Endothelial cell of umbilical vein (primary cell): ENCODE measurements around the gene TPP1. TPM values are rescaled to one million over a fixed set of nuclear protein-coding genes. Genes with fewer than 3 reads are reported as not detected.

Source experiments
- BruUV-seq: library from RNA; stranded (reverse); fragments of 400-500 nt; replicated peaks from 2 replicates; lab custom pipeline; 2021; lab: Mats Ljungman, UMichigan
- CTCF ChIA-PET: fragments of 300-600, 350-600 bp; sonication (Branson Sonifier 250); formaldehyde crosslinking; loops from one replicate; lab custom pipeline; 2021; ENCODE audit warnings: antibody characterized with exemption, inconsistent platforms; lab: Charles Lee
- POLR2A ChIA-PET: fragments of 300-600, 350-600 bp; sonication (Branson Sonifier 250); formaldehyde crosslinking; loops from one replicate; lab custom pipeline; 2021; ENCODE audit warnings: antibody characterized with exemption, inconsistent platforms; lab: Charles Lee
- DNase-seq: peaks from one replicate; pipeline ENCODE4 v3.0.0-alpha.2; 2011; ENCODE audit warnings: low read depth, low spot score
- FAIRE-seq: peaks from 2 replicates; lab custom pipeline; 2011; peaks lifted over from hg19 to GRCh38; lab: Jason Lieb, UNC
- H2AFZ ChIP-seq: 2 replicates; pipeline ENCODE4 v1.6.0; 2012; ENCODE audit warnings: low read depth, low read length, control low read depth, inconsistent platforms
- H3K27ac ChIP-seq: 2 replicates; pipeline ENCODE4 v1.5.1; 2011; ENCODE audit warnings: low read depth, mild to moderate bottlenecking, control low read depth, low read length, moderate library complexity; ENCODE audit not compliant: insufficient read depth
- H3K27me3 ChIP-seq, 2 experiments: 2 replicates each; pipeline versions ENCODE4 v1.6.0 to v1.6.1; 2011; ENCODE audit warnings: low read length in 2 of 2, mixed read lengths in 1 of 2; ENCODE audit not compliant: control insufficient read depth in 2 of 2, insufficient read depth in 2 of 2
- H3K36me3 ChIP-seq, 2 experiments: 2 replicates in 1 of 2; 3 replicates in 1 of 2; pipeline ENCODE4 v1.5.1; 2011; ENCODE audit warnings: low read length in 2 of 2, mild to moderate bottlenecking in 1 of 2, moderate library complexity in 1 of 2; ENCODE audit not compliant: control insufficient read depth in 2 of 2, insufficient read depth in 2 of 2; ENCODE audit errors: extremely low read depth in 1 of 2
- H3K4me1 ChIP-seq: 3 replicates; pipeline ENCODE4 v1.5.1; 2011; ENCODE audit warnings: mild to moderate bottlenecking, low read length; ENCODE audit not compliant: control insufficient read depth, insufficient read depth; ENCODE audit errors: extremely low read depth
- H3K4me2 ChIP-seq: 2 replicates; pipeline ENCODE4 v1.6.1; 2011; ENCODE audit warnings: low read length, control low read depth, mixed read lengths; ENCODE audit not compliant: insufficient read depth
- H3K4me3 ChIP-seq, 3 experiments: fragments of 200-600 bp in 1 of 3; sonication (generic), shearing (Covaris generic) in 1 of 3; replicated peaks in 1 of 3; 2 replicates each; pipeline ENCODE4 v1.5.1; 2011 to 2016; ENCODE audit warnings: control low read depth in 3 of 3, low read length in 3 of 3, mild to moderate bottlenecking in 2 of 3, inconsistent platforms in 1 of 3, low read depth in 1 of 3, moderate library complexity in 1 of 3; ENCODE audit not compliant: insufficient read depth in 1 of 3
- H3K79me2 ChIP-seq: 2 replicates; pipeline ENCODE4 v1.6.0; 2012; ENCODE audit warnings: low read length, inconsistent platforms; ENCODE audit not compliant: control insufficient read depth, insufficient read depth
- H3K9ac ChIP-seq: replicated peaks from 2 replicates; pipeline ENCODE3; 2011; ENCODE audit warnings: low read length, control low read depth; ENCODE audit not compliant: insufficient read depth; ENCODE audit errors: extremely low read depth
- H3K9me1 ChIP-seq: replicated peaks from 3 replicates; pipeline ENCODE4 v1.6.0; 2011; ENCODE audit warnings: mild to moderate bottlenecking, low read length; ENCODE audit not compliant: control insufficient read depth, insufficient read depth; ENCODE audit errors: extremely low read depth
- H3K9me3 ChIP-seq: replicated peaks from 2 replicates; pipeline ENCODE4 v1.5.1; 2012; ENCODE audit warnings: low read length, inconsistent platforms; ENCODE audit not compliant: control insufficient read depth, insufficient read depth
- H4K20me1 ChIP-seq: replicated peaks from 2 replicates; pipeline ENCODE3; 2011; ENCODE audit warnings: mild to moderate bottlenecking, low read length; ENCODE audit not compliant: control insufficient read depth, insufficient read depth; ENCODE audit errors: extremely low read depth
- EZH2 ChIP-seq: IDR thresholded peaks from 2 replicates; pipeline ENCODE4 v1.6.1; 2012; ENCODE audit warnings: borderline replicate concordance, low read depth, mild to moderate bottlenecking, moderate library complexity, low read length, inconsistent platforms; ENCODE audit not compliant: severe bottlenecking
- FOS ChIP-seq: IDR thresholded peaks from 2 replicates; pipeline ENCODE4 v1.6.1; 2011; ENCODE audit warnings: mild to moderate bottlenecking, low read length, moderate library complexity, borderline replicate concordance; ENCODE audit not compliant: insufficient read depth
- GATA2 ChIP-seq: IDR thresholded peaks from 2 replicates; pipeline ENCODE4 v1.7.0; 2011; ENCODE audit warnings: low read depth, mild to moderate bottlenecking, moderate library complexity, mixed read lengths, low read length; ENCODE audit not compliant: insufficient read length, insufficient read depth
- JUN ChIP-seq: IDR thresholded peaks from 2 replicates; pipeline ENCODE4 v1.6.1; 2011; ENCODE audit warnings: borderline replicate concordance, low read depth; ENCODE audit not compliant: insufficient read length, insufficient read depth
- MYC ChIP-seq: IDR thresholded peaks from one replicate; pipeline ENCODE4 v1.6.1; 2011; ENCODE audit warnings: mild to moderate bottlenecking, low read depth, low read length
- POLR2A ChIP-seq: IDR thresholded peaks from 2 replicates; pipeline ENCODE4 v1.6.1; 2012; ENCODE audit warnings: low read depth, mild to moderate bottlenecking, control low read depth, low read length
- POLR2AphosphoS5 ChIP-seq: IDR thresholded peaks from 2 replicates; pipeline ENCODE4 v1.6.1; 2012; ENCODE audit warnings: low read depth, mild to moderate bottlenecking, control low read depth, low read length, moderate library complexity; ENCODE audit not compliant: insufficient read depth
- dilution Hi-C: fragments of 300-500 bp; cut with MboI; formaldehyde crosslinking; loops from one replicate; pipeline ENCODE4 v1.15.0; 2019; ENCODE audit warnings: low sequenced_read_pairs; ENCODE audit not compliant: extremely low pct_ligation_motif_present
- intact Hi-C: fragments of 100-400 bp; cut with micrococcal nuclease; formaldehyde crosslinking; loops from one replicate; pipeline ENCODE4 v1.10.0; 2022
- polyA plus RNA-seq, 4 experiments: library from polyadenylated mRNA; depleted of rRNA in 3 of 4; stranded (reverse) in 3 of 4; unstranded in 1 of 4; fragments of >200 nt; gene quantifications; 2 replicates each; pipeline versions ENCODE4 v1.2.1 to v1.2.3, GENCODE V29; 2011 to 2012; ENCODE audit warnings: missing spikeins in 1 of 4
- total RNA-seq: library from RNA; stranded (reverse); gene quantifications from 2 replicates; pipeline ENCODE4 v1.2.3, GENCODE V29; 2021
- TF ChIP-seq, protein P1 (sequence below), 2 donors: IDR thresholded peaks; 1 replicate in 1 of 2; 2 replicates in 1 of 2; pipeline ENCODE4 v1.5.1; 2011; ENCODE audit warnings: low read length in 2 of 2, mild to moderate bottlenecking in 2 of 2, moderate library complexity in 2 of 2, control low read depth in 1 of 2, inconsistent platforms in 1 of 2, low read depth in 1 of 2; ENCODE audit not compliant: insufficient read depth in 1 of 2; ENCODE audit errors: extremely low read depth in 1 of 2
- TF ChIP-seq, protein P2 (sequence below): IDR thresholded peaks from 2 replicates; pipeline ENCODE4 v1.6.1; 2011; ENCODE audit not compliant: insufficient read depth, insufficient read length

TPP1 gene
- total and polyA plus RNA-seq, 2 donors (not counting 3 experiments of a cell fraction or from before 2014, with no cell fraction given) = 124 to 224 TPM

DNA sequence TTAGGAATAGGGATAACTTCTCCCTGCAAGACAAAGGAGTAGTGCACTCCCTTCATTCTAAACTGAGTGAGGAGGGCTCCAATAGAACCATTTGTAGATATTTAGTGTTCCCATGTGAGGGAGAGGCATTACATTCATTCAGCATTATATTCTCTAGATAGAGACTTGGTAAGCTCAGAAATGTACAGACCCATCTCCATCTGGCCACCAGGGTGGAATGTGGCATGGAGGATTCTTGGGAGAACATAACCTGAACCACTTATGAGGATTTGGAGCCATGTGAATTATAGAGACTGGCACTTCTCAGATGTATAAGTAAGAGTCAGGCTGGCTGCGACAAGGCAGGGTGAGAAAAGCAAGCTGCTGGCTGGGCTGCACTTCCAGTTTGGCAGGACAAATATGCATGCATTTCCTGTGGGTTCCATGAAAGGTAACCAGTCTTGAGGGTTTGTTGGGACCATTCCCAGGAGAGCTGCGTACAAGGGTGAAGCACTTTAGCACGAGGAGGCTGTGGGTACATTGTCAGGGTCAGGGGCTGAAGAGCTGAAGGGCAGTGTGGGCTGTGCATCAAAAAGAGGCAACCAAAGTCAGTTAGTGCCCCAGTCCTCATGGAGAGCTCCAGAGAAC, 25.0 kb downstream of the TPP1 start:
- dilution Hi-C loops = no loop called here
- Histone ChIP-seq H3K36me3 (peaks cover 3 to 9% of the 10 kb centered on the region in 2 experiments), H3K9ac (no peak overlapping the region), H3K27me3 (no peaks in the 10 kb centered on the region), H3K27ac (no peak overlapping the region), H3K79me2 (peaks cover 9% of the 10 kb centered on the region), H3K4me1 (no peaks in the 10 kb centered on the region), H3K9me3 (no peaks in the 10 kb centered on the region), H2AFZ (no peak overlapping the region), H3K9me1 (no peaks in the 10 kb centered on the region), H3K4me3 (no peak overlapping the region), H4K20me1 (no peaks in the 10 kb centered on the region), H3K4me2 (no peak overlapping the region)
- TF ChIP-seq, protein P1, sequence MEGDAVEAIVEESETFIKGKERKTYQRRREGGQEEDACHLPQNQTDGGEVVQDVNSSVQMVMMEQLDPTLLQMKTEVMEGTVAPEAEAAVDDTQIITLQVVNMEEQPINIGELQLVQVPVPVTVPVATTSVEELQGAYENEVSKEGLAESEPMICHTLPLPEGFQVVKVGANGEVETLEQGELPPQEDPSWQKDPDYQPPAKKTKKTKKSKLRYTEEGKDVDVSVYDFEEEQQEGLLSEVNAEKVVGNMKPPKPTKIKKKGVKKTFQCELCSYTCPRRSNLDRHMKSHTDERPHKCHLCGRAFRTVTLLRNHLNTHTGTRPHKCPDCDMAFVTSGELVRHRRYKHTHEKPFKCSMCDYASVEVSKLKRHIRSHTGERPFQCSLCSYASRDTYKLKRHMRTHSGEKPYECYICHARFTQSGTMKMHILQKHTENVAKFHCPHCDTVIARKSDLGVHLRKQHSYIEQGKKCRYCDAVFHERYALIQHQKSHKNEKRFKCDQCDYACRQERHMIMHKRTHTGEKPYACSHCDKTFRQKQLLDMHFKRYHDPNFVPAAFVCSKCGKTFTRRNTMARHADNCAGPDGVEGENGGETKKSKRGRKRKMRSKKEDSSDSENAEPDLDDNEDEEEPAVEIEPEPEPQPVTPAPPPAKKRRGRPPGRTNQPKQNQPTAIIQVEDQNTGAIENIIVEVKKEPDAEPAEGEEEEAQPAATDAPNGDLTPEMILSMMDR (IDR thresholded peaks at IDR 0.05; ENCODE audit: extremely low read depth in 1 of 2, insufficient read depth in 1 of 2, low read depth in 1 of 2, low read length in 2 of 2) = no peak
- no peak for TF ChIP-seq POLR2AphosphoS5
- TF ChIP-seq EZH2 = no peak
- no peak for TF ChIP-seq FOS
- no peak for TF ChIP-seq JUN
- TF ChIP-seq, protein P2, sequence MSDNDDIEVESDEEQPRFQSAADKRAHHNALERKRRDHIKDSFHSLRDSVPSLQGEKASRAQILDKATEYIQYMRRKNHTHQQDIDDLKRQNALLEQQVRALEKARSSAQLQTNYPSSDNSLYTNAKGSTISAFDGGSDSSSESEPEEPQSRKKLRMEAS = no peak
- no peak for TF ChIP-seq MYC
- no peak for TF ChIP-seq POLR2A
- no peak for TF ChIP-seq GATA2
- CTCF ChIA-PET = interaction anchor here (1.1 to 5.9 kb wide), 6 partner anchors 8 to 63 kb away, joined by 3 to 46 read pairs (median 4); partner anchors contain the start of genes ILK and RRP8
- POLR2A ChIA-PET = no interaction called here
- intact Hi-C loops = no loop called here
- DNase-seq (no peak), FAIRE-seq (no peak)
- no TSS peak for BruUV-seq
